Activated CD4-positive, CD25-positive, alpha-beta regulatory T cell treated with anti-CD3 and anti-CD28 coated beads, Interleukin-2, amount 50 U/mL, for 72 hours (primary cell): ENCODE measurements around the gene VAMP2.

Experiments used
- DNase-seq: peaks from one replicate; pipeline ENCODE4 v3.0.0; 2021

VAMP2 gene

GRCh38 chr17:8153957-8154607 is 8.7 kb downstream of the VAMP2 start:
- DNase-seq = peak; percentile 78

GRCh38 chr17:8153525-8153956 is 9.2 kb downstream of the VAMP2 start:
- DNase-seq = peak; percentile 29

- peak; percentile 27 for DNase-seq
Measured at GRCh38 chr17:8153031-8153451, 9.7 kb downstream of the VAMP2 start.

GRCh38 chr17:8152112-8152775 is 10.5 kb downstream of the VAMP2 start, which contains the start of gene PER1:
Gene PER1, minus strand, starts transcription at chr17:8152404. Its CDS starts 1,698 bp downstream, at chr17:8150706.
- DNase-seq = peak; percentile 89

GRCh38 chr17:8151641-8152111 is 11.1 kb downstream of the VAMP2 start:
- DNase-seq = peak; percentile 39

GRCh38 chr17:8151120-8151640 is 11.6 kb downstream of the VAMP2 start:
- peak; percentile 84 for DNase-seq

- no peak for DNase-seq
Measured at GRCh38 chr17:8150194-8151119, 12.3 kb downstream of the VAMP2 start.

GRCh38 chr17:8149419-8150193 is 13.1 kb downstream of the VAMP2 start:
- no peak for DNase-seq

- DNase-seq = no peak
Measured at GRCh38 chr17:8148560-8148959, 14.2 kb downstream of the VAMP2 start.

GRCh38 chr17:8147805-8148404 is 14.8 kb downstream of the VAMP2 start:
- no peak for DNase-seq

- peak; percentile 27 for DNase-seq
Measured at GRCh38 chr17:8147141-8147804, 15.5 kb downstream of the VAMP2 start.

- peak; percentile 25 for DNase-seq
Measured at GRCh38 chr17:8146381-8147140, 16.2 kb downstream of the VAMP2 start.

- no peak for DNase-seq
Measured at GRCh38 chr17:8145811-8146210, 16.9 kb downstream of the VAMP2 start.

- DNase-seq = peak; percentile 25
Measured at GRCh38 chr17:8144401-8145231, 18.1 kb downstream of the VAMP2 start.

GRCh38 chr17:8143581-8144400 is 19.0 kb downstream of the VAMP2 start:
- DNase-seq = no peak

GRCh38 chr17:8142887-8143580 is 19.7 kb downstream of the VAMP2 start:
- DNase-seq = no peak

- DNase-seq = no peak
Measured at GRCh38 chr17:8142158-8142886, 20.4 kb downstream of the VAMP2 start.
